HepG2 (cell line): ENCODE results near the gene SLC25A47. TPM values are rescaled to one million over a fixed set of nuclear protein-coding genes. Genes with fewer than 3 reads are reported as not detected.

Experiments
- ELF3 ChIP-seq: IDR thresholded peaks from 2 replicates; pipeline ENCODE4 v1.6.1; 2016; ENCODE audit warnings: missing genetic modification reagents, missing compliant biosample characterization
- MED8 ChIP-seq: sonication (generic); formaldehyde crosslinking; IDR thresholded peaks from 2 replicates; pipeline ENCODE4 v1.8.1; 2023; ENCODE audit warnings: mild to moderate bottlenecking, missing genetic modification reagents; ENCODE audit not compliant: insufficient replicate concordance
- MIER2 ChIP-seq: IDR thresholded peaks from 2 replicates; pipeline ENCODE4 v1.6.1; 2016; ENCODE audit warnings: missing biosample characterization, missing genetic modification reagents
- SETDB1 ChIP-seq: sonication (generic); formaldehyde crosslinking; IDR thresholded peaks from 2 replicates; pipeline ENCODE4 v1.5.1; 2020; ENCODE audit warnings: missing genetic modification reagents, mild to moderate bottlenecking, borderline replicate concordance
- TEAD3 ChIP-seq: optimal IDR thresholded peaks from 2 replicates; pipeline ENCODE3; 2016; ENCODE audit warnings: borderline replicate concordance
- ZBTB3 ChIP-seq: sonication (generic); formaldehyde crosslinking; IDR thresholded peaks from 2 replicates; pipeline ENCODE4 v1.4.0; 2020; ENCODE audit warnings: low read depth, mild to moderate bottlenecking, moderate library complexity, missing genetic modification reagents, borderline replicate concordance
- ZBTB7B ChIP-seq: sonication (generic); formaldehyde crosslinking; IDR thresholded peaks from 2 replicates; pipeline ENCODE4 v1.4.0; 2020; ENCODE audit warnings: missing genetic modification reagents
- ZNF333 ChIP-seq: sonication (generic); formaldehyde crosslinking; IDR thresholded peaks from 2 replicates; pipeline ENCODE4 v1.4.0; 2020; ENCODE audit warnings: mild to moderate bottlenecking, missing genetic modification reagents, borderline replicate concordance
- ZNF530 ChIP-seq: sonication (generic); formaldehyde crosslinking; IDR thresholded peaks from 2 replicates; pipeline ENCODE4 v1.5.0; 2020; ENCODE audit warnings: low read depth, mild to moderate bottlenecking, missing genetic modification reagents
- ZNF780A ChIP-seq: sonication (generic); formaldehyde crosslinking; IDR thresholded peaks from 2 replicates; pipeline ENCODE4 v1.8.0; 2022; ENCODE audit warnings: mild to moderate bottlenecking, missing genetic modification reagents, moderate library complexity
- ZSCAN22 ChIP-seq: sonication (generic); formaldehyde crosslinking; IDR thresholded peaks from 2 replicates; pipeline ENCODE4 v1.4.0; 2020; ENCODE audit warnings: mild to moderate bottlenecking, missing genetic modification reagents
- polyA plus RNA-seq, 8 experiments: library from polyadenylated mRNA; depleted of rRNA in 3 of 8; stranded (reverse) in 7 of 8; unstranded in 1 of 8; fragments of >200 nt; fragmentation: Illumina TruSeq in 4 of 8; extraction: Trizol in 4 of 8; gene quantifications; 2 replicates each; pipeline versions ENCODE4 v1.2.1 to v1.2.3, GENCODE V29; 2011 to 2016; ENCODE audit warnings: low read depth in 4 of 8, missing spikeins in 1 of 8, mixed read lengths in 1 of 8; ENCODE audit not compliant: insufficient read depth in 1 of 8
- total RNA-seq, 5 experiments: library from RNA; depleted of rRNA; stranded (reverse); fragments of >200 nt; fragmentation: Illumina TruSeq; extraction: Trizol; gene quantifications; 2 replicates each; pipeline ENCODE4 v1.2.3, GENCODE V29; 2016; ENCODE audit warnings: low read depth in 1 of 5
- TF ChIP-seq, protein P1 (sequence below): sonication (generic); formaldehyde crosslinking; IDR thresholded peaks from 2 replicates; pipeline ENCODE4 v1.5.1; 2020; ENCODE audit warnings: mild to moderate bottlenecking, moderate library complexity, missing genetic modification reagents
- TF ChIP-seq, protein P2 (sequence below): sonication (generic); formaldehyde crosslinking; IDR thresholded peaks from 2 replicates; pipeline ENCODE4 v1.5.1; 2020; ENCODE audit warnings: missing genetic modification reagents, mild to moderate bottlenecking, borderline replicate concordance
- TF ChIP-seq, protein P3 (sequence below): sonication (generic); formaldehyde crosslinking; IDR thresholded peaks from 2 replicates; pipeline ENCODE4; 2020; ENCODE audit warnings: missing genetic modification reagents, mild to moderate bottlenecking, borderline replicate concordance
- TF ChIP-seq, protein P4 (sequence below), 2 experiments: IDR thresholded peaks; 2 replicates each; pipeline ENCODE4 v1.6.1; 2011 to 2012; ENCODE audit warnings: low read length in 2 of 2, borderline replicate concordance in 1 of 2, low read depth in 1 of 2, mild to moderate bottlenecking in 1 of 2, moderate library complexity in 1 of 2
- TF ChIP-seq, protein P5 (sequence below): sonication (generic); formaldehyde crosslinking; IDR thresholded peaks from 2 replicates; pipeline ENCODE4 v1.5.0; 2020; ENCODE audit warnings: missing genetic modification reagents

The SLC25A47 gene
- total and polyA plus RNA-seq, 2 of the 13 experiments (the other 11 are each of a cell fraction or from before 2014, with no cell fraction given), result 1.0 to 1.7 TPM

DNA sequence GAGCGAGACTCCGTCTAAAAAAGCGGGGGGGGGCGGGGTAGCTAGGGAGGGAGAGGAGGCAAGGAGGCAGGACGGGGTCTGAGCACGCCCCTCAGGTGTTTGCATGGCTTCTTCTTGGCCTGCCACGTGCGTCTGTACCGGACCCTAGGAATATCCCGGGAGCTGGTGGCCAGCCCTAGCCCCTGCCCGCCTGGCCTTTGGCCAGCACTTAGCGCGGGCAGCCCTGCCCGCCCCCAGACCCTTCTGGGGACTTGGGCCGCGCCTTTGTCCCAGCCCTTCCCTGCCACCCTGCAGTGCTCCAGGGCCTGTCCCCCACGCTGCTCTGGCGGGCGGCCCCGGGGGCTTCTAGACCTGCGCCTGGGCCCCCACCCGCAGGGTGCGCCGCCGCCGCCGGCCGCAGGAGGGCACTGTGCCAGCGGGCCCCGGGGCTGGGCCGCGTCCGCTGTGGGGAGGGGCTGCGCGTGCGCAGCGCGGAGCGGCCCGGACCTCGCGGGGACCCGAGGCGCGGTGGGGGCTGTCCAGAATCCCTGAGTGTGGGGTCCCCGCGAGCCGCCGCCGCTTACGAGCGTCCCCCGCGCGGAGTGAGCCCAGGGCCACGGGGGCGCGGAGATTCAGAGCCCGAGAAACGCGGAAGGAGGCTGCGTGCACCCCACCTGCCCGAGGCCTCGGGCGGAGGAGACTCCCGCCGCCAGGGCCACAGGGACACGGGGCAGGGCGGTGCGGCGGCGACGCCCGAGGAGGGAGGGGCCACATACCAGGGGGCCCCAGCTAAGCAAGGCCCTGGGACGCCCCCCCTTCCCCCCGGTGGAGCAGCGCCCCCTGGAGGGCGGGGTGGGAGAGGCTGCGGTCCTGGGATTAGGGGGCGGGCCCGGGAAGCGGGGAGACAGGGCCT lies 37.9 kb upstream of the SLC25A47 start (continued):
- TF ChIP-seq ELF3, result no peak
- TF ChIP-seq ZNF780A (CRISPR knock-in tag), result peak; percentile 84; the same call in 1 of the 2 replicates
- TF ChIP-seq ZBTB3 (CRISPR knock-in tag), result no peak
- no peak for TF ChIP-seq ZNF333 (CRISPR knock-in tag)
- TF ChIP-seq TEAD3 (CRISPR knock-in tag), result peak; percentile 84
- TF ChIP-seq, protein P1, sequence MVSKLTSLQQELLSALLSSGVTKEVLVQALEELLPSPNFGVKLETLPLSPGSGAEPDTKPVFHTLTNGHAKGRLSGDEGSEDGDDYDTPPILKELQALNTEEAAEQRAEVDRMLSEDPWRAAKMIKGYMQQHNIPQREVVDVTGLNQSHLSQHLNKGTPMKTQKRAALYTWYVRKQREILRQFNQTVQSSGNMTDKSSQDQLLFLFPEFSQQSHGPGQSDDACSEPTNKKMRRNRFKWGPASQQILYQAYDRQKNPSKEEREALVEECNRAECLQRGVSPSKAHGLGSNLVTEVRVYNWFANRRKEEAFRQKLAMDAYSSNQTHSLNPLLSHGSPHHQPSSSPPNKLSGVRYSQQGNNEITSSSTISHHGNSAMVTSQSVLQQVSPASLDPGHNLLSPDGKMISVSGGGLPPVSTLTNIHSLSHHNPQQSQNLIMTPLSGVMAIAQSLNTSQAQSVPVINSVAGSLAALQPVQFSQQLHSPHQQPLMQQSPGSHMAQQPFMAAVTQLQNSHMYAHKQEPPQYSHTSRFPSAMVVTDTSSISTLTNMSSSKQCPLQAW (CRISPR knock-in tag), result 0 out of 2 replicates have a peak, but pooled peaks have one; percentile 19
- TF ChIP-seq, protein P2, sequence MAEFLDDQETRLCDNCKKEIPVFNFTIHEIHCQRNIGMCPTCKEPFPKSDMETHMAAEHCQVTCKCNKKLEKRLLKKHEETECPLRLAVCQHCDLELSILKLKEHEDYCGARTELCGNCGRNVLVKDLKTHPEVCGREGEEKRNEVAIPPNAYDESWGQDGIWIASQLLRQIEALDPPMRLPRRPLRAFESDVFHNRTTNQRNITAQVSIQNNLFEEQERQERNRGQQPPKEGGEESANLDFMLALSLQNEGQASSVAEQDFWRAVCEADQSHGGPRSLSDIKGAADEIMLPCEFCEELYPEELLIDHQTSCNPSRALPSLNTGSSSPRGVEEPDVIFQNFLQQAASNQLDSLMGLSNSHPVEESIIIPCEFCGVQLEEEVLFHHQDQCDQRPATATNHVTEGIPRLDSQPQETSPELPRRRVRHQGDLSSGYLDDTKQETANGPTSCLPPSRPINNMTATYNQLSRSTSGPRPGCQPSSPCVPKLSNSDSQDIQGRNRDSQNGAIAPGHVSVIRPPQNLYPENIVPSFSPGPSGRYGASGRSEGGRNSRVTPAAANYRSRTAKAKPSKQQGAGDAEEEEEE (CRISPR knock-in tag), result no peak
- TF ChIP-seq, protein P3, sequence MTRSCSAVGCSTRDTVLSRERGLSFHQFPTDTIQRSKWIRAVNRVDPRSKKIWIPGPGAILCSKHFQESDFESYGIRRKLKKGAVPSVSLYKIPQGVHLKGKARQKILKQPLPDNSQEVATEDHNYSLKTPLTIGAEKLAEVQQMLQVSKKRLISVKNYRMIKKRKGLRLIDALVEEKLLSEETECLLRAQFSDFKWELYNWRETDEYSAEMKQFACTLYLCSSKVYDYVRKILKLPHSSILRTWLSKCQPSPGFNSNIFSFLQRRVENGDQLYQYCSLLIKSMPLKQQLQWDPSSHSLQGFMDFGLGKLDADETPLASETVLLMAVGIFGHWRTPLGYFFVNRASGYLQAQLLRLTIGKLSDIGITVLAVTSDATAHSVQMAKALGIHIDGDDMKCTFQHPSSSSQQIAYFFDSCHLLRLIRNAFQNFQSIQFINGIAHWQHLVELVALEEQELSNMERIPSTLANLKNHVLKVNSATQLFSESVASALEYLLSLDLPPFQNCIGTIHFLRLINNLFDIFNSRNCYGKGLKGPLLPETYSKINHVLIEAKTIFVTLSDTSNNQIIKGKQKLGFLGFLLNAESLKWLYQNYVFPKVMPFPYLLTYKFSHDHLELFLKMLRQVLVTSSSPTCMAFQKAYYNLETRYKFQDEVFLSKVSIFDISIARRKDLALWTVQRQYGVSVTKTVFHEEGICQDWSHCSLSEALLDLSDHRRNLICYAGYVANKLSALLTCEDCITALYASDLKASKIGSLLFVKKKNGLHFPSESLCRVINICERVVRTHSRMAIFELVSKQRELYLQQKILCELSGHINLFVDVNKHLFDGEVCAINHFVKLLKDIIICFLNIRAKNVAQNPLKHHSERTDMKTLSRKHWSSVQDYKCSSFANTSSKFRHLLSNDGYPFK, result peak; percentile 29; the same call in 1 of the 2 replicates
- TF ChIP-seq ZBTB7B (CRISPR knock-in tag), result peak; percentile 45; the same call in 1 of the 2 replicates
- TF ChIP-seq, protein P4, sequence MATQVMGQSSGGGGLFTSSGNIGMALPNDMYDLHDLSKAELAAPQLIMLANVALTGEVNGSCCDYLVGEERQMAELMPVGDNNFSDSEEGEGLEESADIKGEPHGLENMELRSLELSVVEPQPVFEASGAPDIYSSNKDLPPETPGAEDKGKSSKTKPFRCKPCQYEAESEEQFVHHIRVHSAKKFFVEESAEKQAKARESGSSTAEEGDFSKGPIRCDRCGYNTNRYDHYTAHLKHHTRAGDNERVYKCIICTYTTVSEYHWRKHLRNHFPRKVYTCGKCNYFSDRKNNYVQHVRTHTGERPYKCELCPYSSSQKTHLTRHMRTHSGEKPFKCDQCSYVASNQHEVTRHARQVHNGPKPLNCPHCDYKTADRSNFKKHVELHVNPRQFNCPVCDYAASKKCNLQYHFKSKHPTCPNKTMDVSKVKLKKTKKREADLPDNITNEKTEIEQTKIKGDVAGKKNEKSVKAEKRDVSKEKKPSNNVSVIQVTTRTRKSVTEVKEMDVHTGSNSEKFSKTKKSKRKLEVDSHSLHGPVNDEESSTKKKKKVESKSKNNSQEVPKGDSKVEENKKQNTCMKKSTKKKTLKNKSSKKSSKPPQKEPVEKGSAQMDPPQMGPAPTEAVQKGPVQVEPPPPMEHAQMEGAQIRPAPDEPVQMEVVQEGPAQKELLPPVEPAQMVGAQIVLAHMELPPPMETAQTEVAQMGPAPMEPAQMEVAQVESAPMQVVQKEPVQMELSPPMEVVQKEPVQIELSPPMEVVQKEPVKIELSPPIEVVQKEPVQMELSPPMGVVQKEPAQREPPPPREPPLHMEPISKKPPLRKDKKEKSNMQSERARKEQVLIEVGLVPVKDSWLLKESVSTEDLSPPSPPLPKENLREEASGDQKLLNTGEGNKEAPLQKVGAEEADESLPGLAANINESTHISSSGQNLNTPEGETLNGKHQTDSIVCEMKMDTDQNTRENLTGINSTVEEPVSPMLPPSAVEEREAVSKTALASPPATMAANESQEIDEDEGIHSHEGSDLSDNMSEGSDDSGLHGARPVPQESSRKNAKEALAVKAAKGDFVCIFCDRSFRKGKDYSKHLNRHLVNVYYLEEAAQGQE (IDR thresholded peaks at IDR 0.05; ENCODE audit: borderline replicate concordance in 1 of 2, low read depth in 1 of 2, low read length in 2 of 2), result no peak
- TF ChIP-seq, protein P5, sequence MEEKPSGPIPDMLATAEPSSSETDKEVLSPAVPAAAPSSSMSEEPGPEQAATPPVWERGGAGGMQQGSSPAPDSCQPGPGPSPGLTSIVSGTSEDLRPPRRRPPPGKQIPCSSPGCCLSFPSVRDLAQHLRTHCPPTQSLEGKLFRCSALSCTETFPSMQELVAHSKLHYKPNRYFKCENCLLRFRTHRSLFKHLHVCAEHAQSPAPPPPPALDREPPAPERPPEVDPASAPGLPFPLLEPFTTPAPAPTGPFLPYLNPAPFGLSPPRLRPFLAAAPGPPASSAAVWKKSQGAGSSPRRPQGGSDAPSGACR (CRISPR knock-in tag), result 0 out of 2 replicates have a peak, but pooled peaks have one; percentile 46
- TF ChIP-seq ZNF530, result no peak
- TF ChIP-seq MIER2, result no peak
- TF ChIP-seq SETDB1 (CRISPR knock-in tag), result no peak
- TF ChIP-seq MED8 (CRISPR knock-in tag), result peak; percentile 61
- no peak for TF ChIP-seq ZSCAN22 (CRISPR knock-in tag)
